H9 (cell line): Measurements from ENCODE around the gene ANGPTL7. TPM values are rescaled to one million over a fixed set of nuclear protein-coding genes. Genes with fewer than 3 reads are reported as not detected.
"Not testable (repeated sequence)": the region's sequence is repeated elsewhere in the genome, so short reads cannot be mapped to it uniquely, and the experiment has no call there.

Experiments
- DNase-seq: peaks from one replicate; pipeline ENCODE4 v3.0.0-alpha.2; 2017
- H2AFZ ChIP-seq: one replicate; pipeline ENCODE4 v1.6.1; 2013; ENCODE audit warnings: mild to moderate bottlenecking, low read length, control low read depth, moderate library complexity
- H2AK5ac ChIP-seq: 2 replicates; pipeline ENCODE4 v1.6.1; 2013; ENCODE audit warnings: low read length, control low read depth, mixed read lengths; ENCODE audit not compliant: insufficient read length
- H2BK120ac ChIP-seq: one replicate; pipeline ENCODE4 v1.6.1; 2013; ENCODE audit warnings: low read depth, mild to moderate bottlenecking, low read length, control low read depth, inconsistent platforms; ENCODE audit not compliant: poor library complexity, severe bottlenecking
- H2BK12ac ChIP-seq: 2 replicates; pipeline ENCODE4 v1.6.1; 2013; ENCODE audit warnings: low read length, control low read depth, mixed read lengths, low read depth; ENCODE audit not compliant: insufficient read length
- H2BK15ac ChIP-seq: 2 replicates; pipeline ENCODE4 v1.6.1; 2013; ENCODE audit warnings: low read depth, low read length, control low read depth
- H2BK20ac ChIP-seq: one replicate; pipeline ENCODE4 v1.6.1; 2013; ENCODE audit warnings: low read depth, mild to moderate bottlenecking, low read length, control low read depth, inconsistent platforms; ENCODE audit not compliant: poor library complexity, severe bottlenecking
- H2BK5ac ChIP-seq: 2 replicates; pipeline ENCODE4 v1.6.1; 2013; ENCODE audit warnings: low read length, control low read depth, mixed read lengths; ENCODE audit not compliant: insufficient read length
- H3K14ac ChIP-seq: 2 replicates; pipeline ENCODE4 v1.6.1; 2013; ENCODE audit warnings: low read length, control low read depth; ENCODE audit not compliant: insufficient read depth
- H3K18ac ChIP-seq: 2 replicates; pipeline ENCODE4 v1.6.1; 2013; ENCODE audit warnings: low read depth, mild to moderate bottlenecking, mixed read lengths, low read length, control low read depth; ENCODE audit not compliant: insufficient read length
- H3K23ac ChIP-seq: 2 replicates; pipeline ENCODE4 v1.6.1; 2013; ENCODE audit warnings: low read length, control low read depth, mixed read lengths, low read depth; ENCODE audit not compliant: insufficient read length
- H3K23me2 ChIP-seq: 2 replicates; pipeline ENCODE4 v1.6.1; 2013; ENCODE audit warnings: low read depth, mild to moderate bottlenecking, mixed read lengths, low read length, control low read depth; ENCODE audit not compliant: insufficient read length, poor library complexity, severe bottlenecking
- H3K27ac ChIP-seq: 2 replicates; pipeline ENCODE4 v1.5.1; 2013; ENCODE audit warnings: low read length, control low read depth, mixed read lengths, low read depth; ENCODE audit not compliant: insufficient read length
- H3K27me3 ChIP-seq: 2 replicates; pipeline ENCODE4 v1.6.1; 2013; ENCODE audit warnings: low read length, control low read depth, inconsistent platforms; ENCODE audit not compliant: insufficient read depth
- H3K4ac ChIP-seq: 2 replicates; pipeline ENCODE4 v1.6.1; 2013; ENCODE audit warnings: low read depth, mild to moderate bottlenecking, control low read depth, inconsistent platforms, low read length, moderate library complexity
- H3K4me1 ChIP-seq: 2 replicates; pipeline ENCODE4 v1.6.1; 2013; ENCODE audit warnings: low read length, control low read depth, inconsistent platforms; ENCODE audit not compliant: insufficient read depth
- H3K4me2 ChIP-seq: 2 replicates; pipeline ENCODE4 v1.6.1; 2013; ENCODE audit warnings: low read length, control low read depth, mixed read lengths; ENCODE audit not compliant: insufficient read length, insufficient read depth
- H3K56ac ChIP-seq: 2 replicates; pipeline ENCODE4 v1.6.1; 2013; ENCODE audit warnings: low read depth, mild to moderate bottlenecking, mixed read lengths, low read length, control low read depth; ENCODE audit not compliant: insufficient read length
- H3K79me1 ChIP-seq: 2 replicates; pipeline ENCODE4 v1.6.1; 2013; ENCODE audit warnings: low read depth, mild to moderate bottlenecking, moderate library complexity, low read length, control low read depth, inconsistent platforms; ENCODE audit not compliant: insufficient read depth, poor library complexity, severe bottlenecking
- H3K79me2 ChIP-seq: 2 replicates; pipeline ENCODE4 v1.6.1; 2013; ENCODE audit warnings: low read length, control low read depth, inconsistent platforms; ENCODE audit not compliant: insufficient read depth
- H3K9ac ChIP-seq: 2 replicates; pipeline ENCODE4 v1.6.1; 2013; ENCODE audit warnings: low read length, control low read depth, mixed read lengths; ENCODE audit not compliant: insufficient read length; ENCODE audit errors: extremely low read depth
- H3K9me3 ChIP-seq: one replicate; pipeline ENCODE4 v1.6.1; 2013; ENCODE audit warnings: low read depth, low read length, inconsistent platforms; ENCODE audit not compliant: control insufficient read depth
- H3T11ph ChIP-seq: one replicate; pipeline ENCODE4 v1.6.1; 2013; ENCODE audit warnings: mild to moderate bottlenecking, low read length, control low read depth, inconsistent platforms
- H4K20me1 ChIP-seq: one replicate; pipeline ENCODE4 v1.6.1; 2013; ENCODE audit not compliant: control insufficient read depth, insufficient read length, insufficient read depth
- H4K5ac ChIP-seq: 2 replicates; pipeline ENCODE4 v1.6.1; 2013; ENCODE audit warnings: low read depth, mild to moderate bottlenecking, mixed read lengths, low read length, control low read depth; ENCODE audit not compliant: insufficient read length
- H4K8ac ChIP-seq: replicated peaks from 2 replicates; pipeline ENCODE4 v1.6.1; 2013; ENCODE audit warnings: low read length, control low read depth, mixed read lengths, low read depth; ENCODE audit not compliant: insufficient read length
- H4K91ac ChIP-seq: 2 replicates; pipeline ENCODE4 v1.6.1; 2013; ENCODE audit warnings: low read depth, mild to moderate bottlenecking, moderate library complexity, mixed read lengths, low read length, control low read depth; ENCODE audit not compliant: insufficient read length
- H3K27ac Mint-ChIP-seq, 3 experiments: 2 replicates in 2 of 3; 3 replicates in 1 of 3; pipeline ENCODE4 v1.8.0; 2020 to 2021; ENCODE audit warnings: mixed read lengths in 3 of 3, mild to moderate bottlenecking in 1 of 3, moderate library complexity in 1 of 3
- H3K27me3 Mint-ChIP-seq: 2 replicates; pipeline ENCODE4 v1.8.0; 2021; ENCODE audit warnings: low read depth, mild to moderate bottlenecking, moderate library complexity, mixed read lengths
- H3K36me3 Mint-ChIP-seq, 3 experiments: 2 replicates in 2 of 3; 3 replicates in 1 of 3; pipeline ENCODE4 v1.8.0; 2020 to 2021; ENCODE audit warnings: low read depth in 3 of 3, mixed read lengths in 3 of 3; ENCODE audit not compliant: insufficient read depth in 1 of 3
- H3K4me1 Mint-ChIP-seq, 2 experiments: 2 replicates each; pipeline ENCODE4 v1.8.0; 2020; ENCODE audit warnings: mixed read lengths in 2 of 2
- H3K4me3 Mint-ChIP-seq, 2 experiments: 2 replicates in 1 of 2; 3 replicates in 1 of 2; pipeline ENCODE4 v1.8.0; 2020 to 2021; ENCODE audit warnings: mild to moderate bottlenecking in 2 of 2, mixed read lengths in 2 of 2, moderate library complexity in 1 of 2
- H3K9me3 Mint-ChIP-seq, 2 experiments: 2 replicates in 1 of 2; 3 replicates in 1 of 2; pipeline ENCODE4 v1.8.0; 2020; ENCODE audit warnings: mild to moderate bottlenecking in 2 of 2, mixed read lengths in 2 of 2, moderate library complexity in 1 of 2
- WGBS: extraction: QIAGEN DNeasy Blood & Tissue Kit; methylation state at CpG from one replicate; pipeline ENCODE4 v1.1.7; 2013; ENCODE audit warnings: missing lambda C conversion rate, low lambda C conversion rate, mixed read lengths; ENCODE audit not compliant: insufficient read length; ENCODE audit errors: extremely low coverage; 5-methylcytosine and 5-hydroxymethylcytosine counted together
- total RNA-seq: library from RNA; stranded (reverse); gene quantifications from 2 replicates; pipeline ENCODE4 v1.2.1, GENCODE V29; 2021

ANGPTL7 gene
- total RNA-seq, 1 experiment from 2014 or later: not detected

DNA sequence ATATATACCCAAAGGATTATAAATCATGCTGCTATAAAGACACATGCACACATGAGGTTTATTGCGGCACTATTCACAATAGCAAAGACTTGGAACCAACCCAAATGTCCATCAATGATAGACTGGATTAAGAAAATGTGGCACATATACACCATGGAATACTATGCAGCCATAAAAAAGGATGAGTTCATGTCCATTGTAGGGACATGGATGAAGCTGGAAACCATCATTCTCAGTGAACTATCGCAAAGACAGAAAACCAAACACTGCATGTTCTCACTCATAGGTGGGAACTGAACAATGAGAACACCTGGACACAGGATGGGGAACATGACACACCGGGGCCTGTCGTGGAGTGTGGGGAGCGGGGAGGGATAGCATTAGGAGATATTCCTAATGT lies 22.4 kb upstream of the ANGPTL7 start:
- not testable (repeated sequence) for H2BK20ac ChIP-seq, DNase-seq, H3K79me2 ChIP-seq, H4K20me1 ChIP-seq, H3K4me1 ChIP-seq, H3K23me2 ChIP-seq, H3K27ac ChIP-seq, H3K23ac ChIP-seq, H2BK5ac ChIP-seq, H2AK5ac ChIP-seq, H4K5ac ChIP-seq, H2BK12ac ChIP-seq, H3K27me3 Mint-ChIP-seq, H3K4me2 ChIP-seq, H3K56ac ChIP-seq, H3K79me1 ChIP-seq, H3T11ph ChIP-seq, H2BK120ac ChIP-seq, H3K4me3 Mint-ChIP-seq, H3K27ac Mint-ChIP-seq, H3K9me3 ChIP-seq, H3K4me1 Mint-ChIP-seq, H3K9ac ChIP-seq, H2AFZ ChIP-seq, H4K91ac ChIP-seq, H4K8ac ChIP-seq, H3K27me3 ChIP-seq, H3K18ac ChIP-seq, H3K4ac ChIP-seq, H3K14ac ChIP-seq, H3K9me3 Mint-ChIP-seq, H2BK15ac ChIP-seq
- WGBS: no CpG with 5 or more reads among the region's 5 CpGs
- H3K36me3 Mint-ChIP-seq: peaks cover 7 to 39% (median 11%) of the 10 kb centered on the region in 3 experiments; a peak in 5 of 7 replicates
